ENCODE data around the gene RPL11.
"Not testable (repeated sequence)": the region's sequence is repeated elsewhere in the genome, so short reads cannot be mapped to it uniquely, and the experiment has no call there.

Gene RPL11

DNA sequence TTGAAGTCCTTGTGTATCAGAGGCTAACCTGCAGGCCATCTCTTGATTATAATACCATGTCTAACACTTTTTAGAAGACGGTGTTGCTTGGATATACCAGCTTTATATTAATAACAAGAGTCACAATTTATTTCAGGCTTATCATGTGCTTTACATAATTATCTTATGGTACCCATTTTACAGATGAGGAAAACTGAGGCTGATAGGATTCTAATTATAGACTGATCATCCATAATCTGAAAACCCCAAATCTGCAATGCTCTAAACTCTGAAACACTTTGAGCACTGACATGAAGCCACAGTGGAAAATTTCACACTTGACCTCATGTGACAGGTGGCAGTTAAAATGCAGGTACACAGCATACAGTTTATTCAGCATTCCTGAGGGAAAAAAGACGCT lies 7.2 kb upstream of the RPL11 start:
- no peak overlapping the region for H3K4me3 ChIP-seq (ENCODE audit: low read length)
- DNase-seq (ENCODE audit: low read depth): no peak
- TF ChIP-seq CTCF (conservative IDR thresholded peaks at IDR 0.05; ENCODE audit: low read depth, low read length): no peak

GRCh38 chr1:23685197-23685596 lies 6.4 kb upstream of the RPL11 start:
- not testable (repeated sequence) for DNase-seq (ENCODE audit: low read depth); H3K4me3 ChIP-seq (ENCODE audit: low read length)

GRCh38 chr1:23687680-23688079 lies 3.9 kb upstream of the RPL11 start:
- not testable (repeated sequence) for H3K4me3 ChIP-seq (ENCODE audit: low read length)

DNA sequence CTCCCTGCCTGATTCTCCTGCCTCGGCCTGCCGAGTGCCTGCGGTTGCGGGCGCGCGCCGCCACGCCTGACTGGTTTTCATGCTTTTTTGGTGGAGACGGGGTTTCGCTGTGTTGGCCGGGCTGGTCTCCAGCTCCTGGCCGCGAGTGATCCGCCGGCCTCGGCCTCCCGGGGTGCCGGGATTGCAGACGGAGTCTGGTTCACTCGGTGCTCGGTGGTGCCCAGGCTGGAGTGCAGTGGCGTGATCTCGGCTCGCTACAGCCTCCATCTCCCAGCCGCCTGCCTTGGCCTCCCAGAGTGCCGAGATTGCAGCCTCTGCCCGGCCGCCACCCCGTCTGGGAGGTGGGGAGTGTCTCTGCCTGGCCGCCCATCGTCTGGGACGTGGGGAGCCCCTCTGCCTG lies 3.3 kb upstream of the RPL11 start:
- DNase-seq (ENCODE audit: low read depth); H3K4me3 ChIP-seq (ENCODE audit: low read length): not testable (repeated sequence)

More at GRCh38 chr1:23687680-23688079, 3.9 kb upstream of the RPL11 start:
- not testable (repeated sequence) for DNase-seq (ENCODE audit: low read depth)

DNA sequence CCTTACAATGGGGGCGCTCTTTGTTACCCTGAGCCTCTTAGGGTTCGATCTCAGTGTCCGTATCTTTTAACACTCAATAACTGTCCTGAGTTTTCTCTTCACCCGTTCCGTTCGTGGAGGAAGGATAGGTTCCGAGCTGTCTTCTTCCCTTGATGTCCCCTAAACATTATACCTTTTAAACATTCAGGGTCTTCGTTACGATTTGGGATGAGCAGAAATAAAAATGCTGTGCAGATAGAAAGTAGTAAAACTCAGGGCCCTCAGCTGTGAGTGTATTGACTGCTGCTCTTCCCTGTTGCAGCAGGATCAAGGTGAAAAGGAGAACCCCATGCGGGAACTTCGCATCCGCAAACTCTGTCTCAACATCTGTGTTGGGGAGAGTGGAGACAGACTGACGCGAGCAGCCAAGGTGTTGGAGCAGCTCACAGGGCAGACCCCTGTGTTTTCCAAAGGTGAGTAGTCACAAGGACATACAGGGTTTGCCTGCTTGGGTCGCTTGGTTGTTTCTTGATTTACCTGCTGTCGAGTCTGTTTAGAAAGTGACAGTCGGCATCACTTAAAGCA lies 784 bp downstream of the RPL11 start:
- TF ChIP-seq CTCF (conservative IDR thresholded peaks at IDR 0.05; ENCODE audit: low read depth, low read length): peak; percentile 18
- no peak for DNase-seq (ENCODE audit: low read depth)
- H3K4me3 ChIP-seq (ENCODE audit: low read length): peak overlapping the region; percentile 100

DNA sequence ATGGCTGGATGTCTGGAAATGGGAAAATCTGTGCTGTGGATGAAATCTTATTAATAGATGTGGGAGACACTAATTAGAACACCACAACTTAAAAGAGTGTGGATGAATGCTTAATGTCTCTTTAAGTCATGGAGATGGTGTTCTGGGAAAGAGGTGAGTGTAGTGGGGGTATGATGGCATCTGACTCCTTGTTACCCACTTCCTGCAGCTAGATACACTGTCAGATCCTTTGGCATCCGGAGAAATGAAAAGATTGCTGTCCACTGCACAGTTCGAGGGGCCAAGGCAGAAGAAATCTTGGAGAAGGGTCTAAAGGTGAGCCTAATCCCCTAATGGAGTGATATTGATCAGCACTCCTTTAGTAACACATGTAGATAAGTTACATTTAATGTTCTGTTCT lies 2.0 kb downstream of the RPL11 start:
- no peak for TF ChIP-seq CTCF (conservative IDR thresholded peaks at IDR 0.05; ENCODE audit: low read depth, low read length)
- peak overlapping the region; percentile 100 for H3K4me3 ChIP-seq (ENCODE audit: low read length)
- DNase-seq (ENCODE audit: low read depth): no peak

DNA sequence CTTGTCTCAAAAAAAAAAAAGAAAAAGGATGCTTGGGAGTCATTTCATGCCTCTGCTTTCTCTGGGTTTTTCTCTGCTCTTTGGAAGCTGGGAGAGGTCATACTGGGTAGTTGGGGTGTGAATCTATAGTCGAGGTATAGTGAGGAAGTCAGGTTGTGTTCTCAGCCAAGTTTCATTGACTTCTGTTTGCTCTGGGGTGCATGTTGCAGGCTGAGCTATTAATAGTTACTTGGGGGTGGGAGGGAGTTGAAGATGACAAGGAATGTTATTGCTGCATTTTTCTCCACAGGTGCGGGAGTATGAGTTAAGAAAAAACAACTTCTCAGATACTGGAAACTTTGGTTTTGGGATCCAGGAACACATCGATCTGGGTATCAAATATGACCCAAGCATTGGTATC lies 2.8 kb downstream of the RPL11 start:
- H3K4me3 ChIP-seq (ENCODE audit: low read length): peak overlapping the region; percentile 15
- no peak for DNase-seq (ENCODE audit: low read depth)
- TF ChIP-seq CTCF (conservative IDR thresholded peaks at IDR 0.05; ENCODE audit: low read depth, low read length): no peak

DNA sequence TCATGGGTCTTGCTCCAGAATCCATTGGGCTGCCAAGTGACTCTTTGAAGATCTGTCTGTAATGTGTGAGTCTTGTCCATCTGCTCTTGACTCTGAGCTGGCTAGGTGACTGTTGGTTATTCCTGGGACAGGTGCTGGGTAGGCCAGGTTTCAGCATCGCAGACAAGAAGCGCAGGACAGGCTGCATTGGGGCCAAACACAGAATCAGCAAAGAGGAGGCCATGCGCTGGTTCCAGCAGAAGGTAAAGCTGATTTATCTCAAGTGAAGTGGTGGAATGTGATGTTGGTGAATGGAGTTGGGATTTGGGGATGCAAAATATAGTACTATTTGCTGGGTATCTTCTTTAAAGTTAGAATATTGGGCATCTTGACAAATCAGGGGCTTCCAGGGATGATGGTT lies 4.1 kb downstream of the RPL11 start:
- no peak for TF ChIP-seq CTCF (conservative IDR thresholded peaks at IDR 0.05; ENCODE audit: low read depth, low read length)
- DNase-seq (ENCODE audit: low read depth): no peak
- H3K4me3 ChIP-seq (ENCODE audit: low read length): no peak overlapping the region

GRCh38 chr1:23696335-23696989 lies 4.9 kb downstream of the RPL11 start:
- no peak for DNase-seq (ENCODE audit: low read depth)
- no peak for TF ChIP-seq CTCF (conservative IDR thresholded peaks at IDR 0.05; ENCODE audit: low read depth, low read length)
- no peak overlapping the region for H3K4me3 ChIP-seq (ENCODE audit: low read length)

Data from retinal pigment epithelial cell (primary cell).